ENCODE results near the gene MPPED1.

Gene MPPED1

GRCh38 chr22:43550672-43551071 is 138.9 kb downstream of the MPPED1 start:
- DNase-seq, result no peak

- DNase-seq, result no peak
Observed at GRCh38 chr22:43553451-43554258, 141.8 kb downstream of the MPPED1 start.

GRCh38 chr22:43554259-43554636 is 142.4 kb downstream of the MPPED1 start:
- DNase-seq, result no peak

GRCh38 chr22:43554694-43555365 is 143.0 kb downstream of the MPPED1 start:
- no peak for DNase-seq

- no peak for DNase-seq
Observed at GRCh38 chr22:43555561-43556515, 144.0 kb downstream of the MPPED1 start.

Measured in NCI-H146 (cell line).